Trophoblast cell (in vitro differentiated cells and primary cell): ENCODE data around the gene ALG9.

Experiments
- DNase-seq, 2 donors: peaks; one replicate each; pipeline ENCODE4 v3.0.0-alpha.2; 2016
- H2AFZ ChIP-seq: 2 replicates; pipeline ENCODE4 v1.6.1; 2013; ENCODE audit warnings: low read length, moderate library complexity, mild to moderate bottlenecking; ENCODE audit not compliant: insufficient read depth, poor library complexity
- H2AK5ac ChIP-seq: 2 replicates; pipeline ENCODE4 v1.6.1; 2013; ENCODE audit warnings: mild to moderate bottlenecking, low read length
- H2BK120ac ChIP-seq: 2 replicates; pipeline ENCODE4 v1.6.1; 2013; ENCODE audit warnings: low read length, mild to moderate bottlenecking, moderate library complexity; ENCODE audit not compliant: insufficient read depth, poor library complexity
- H2BK12ac ChIP-seq: 2 replicates; pipeline ENCODE4 v1.6.1; 2013; ENCODE audit warnings: mild to moderate bottlenecking, low read length, moderate library complexity
- H2BK5ac ChIP-seq: 2 replicates; pipeline ENCODE4 v1.6.1; 2013; ENCODE audit warnings: low read length, low read depth, moderate library complexity, mild to moderate bottlenecking; ENCODE audit not compliant: poor library complexity
- H3K14ac ChIP-seq: 2 replicates; pipeline ENCODE4 v1.6.1; 2013; ENCODE audit warnings: mild to moderate bottlenecking, low read length
- H3K18ac ChIP-seq: 2 replicates; pipeline ENCODE4 v1.6.1; 2013; ENCODE audit warnings: mild to moderate bottlenecking, low read length
- H3K23ac ChIP-seq: 2 replicates; pipeline ENCODE4 v1.6.1; 2013; ENCODE audit warnings: low read length
- H3K27ac ChIP-seq: 2 replicates; pipeline ENCODE4 v1.5.1; 2013; ENCODE audit warnings: low read depth, mild to moderate bottlenecking, inconsistent platforms, low read length, moderate library complexity
- H3K27me3 ChIP-seq: 2 replicates; pipeline ENCODE4 v1.6.1; 2013; ENCODE audit warnings: inconsistent platforms, mild to moderate bottlenecking, low read length, moderate library complexity; ENCODE audit not compliant: insufficient read depth
- H3K36me3 ChIP-seq, 2 experiments: 1 replicate in 1 of 2; 2 replicates in 1 of 2; pipeline ENCODE4 v1.6.1; 2013; ENCODE audit warnings: low read length in 2 of 2, mild to moderate bottlenecking in 2 of 2, moderate library complexity in 1 of 2; ENCODE audit not compliant: insufficient read depth in 2 of 2, control insufficient read depth in 1 of 2
- H3K4ac ChIP-seq: 2 replicates; pipeline ENCODE4 v1.6.1; 2013; ENCODE audit warnings: low read depth, mild to moderate bottlenecking, low read length, moderate library complexity
- H3K4me1 ChIP-seq, 2 experiments: 1 replicate in 1 of 2; 2 replicates in 1 of 2; pipeline ENCODE4 v1.6.1; 2013; ENCODE audit warnings: low read length in 2 of 2, mild to moderate bottlenecking in 2 of 2, moderate library complexity in 1 of 2; ENCODE audit not compliant: insufficient read depth in 2 of 2, control insufficient read depth in 1 of 2
- H3K4me2 ChIP-seq: 2 replicates; pipeline ENCODE4 v1.6.1; 2013; ENCODE audit warnings: inconsistent platforms, mild to moderate bottlenecking, low read length, moderate library complexity
- H3K4me3 ChIP-seq: 2 replicates; pipeline ENCODE4 v1.5.1; 2013; ENCODE audit warnings: mild to moderate bottlenecking, low read depth, low read length, inconsistent platforms
- H3K79me1 ChIP-seq: one replicate; pipeline ENCODE4 v1.6.1; 2013; ENCODE audit warnings: low read length
- H3K79me2 ChIP-seq: 2 replicates; pipeline ENCODE4 v1.6.1; 2013; ENCODE audit warnings: low read length, mild to moderate bottlenecking; ENCODE audit not compliant: control insufficient read depth, insufficient read depth, poor library complexity
- H3K9ac ChIP-seq: 2 replicates; pipeline ENCODE4 v1.6.1; 2013; ENCODE audit warnings: mild to moderate bottlenecking, low read length
- H3K9me3 ChIP-seq: 2 replicates; pipeline ENCODE4 v1.6.1; 2013; ENCODE audit warnings: low read depth, mild to moderate bottlenecking, control low read depth, inconsistent platforms, low read length; ENCODE audit not compliant: insufficient read depth
- H4K12ac ChIP-seq: 2 replicates; pipeline ENCODE4 v1.6.1; 2013; ENCODE audit warnings: low read depth, mild to moderate bottlenecking, low read length, moderate library complexity
- H4K8ac ChIP-seq: 2 replicates; pipeline ENCODE4 v1.6.1; 2013; ENCODE audit warnings: low read depth, mild to moderate bottlenecking, low read length, moderate library complexity
- H4K91ac ChIP-seq: one replicate; pipeline ENCODE4 v1.6.1; 2013; ENCODE audit warnings: low read depth, mild to moderate bottlenecking, low read length, moderate library complexity
- WGBS: extraction: QIAGEN DNeasy Blood & Tissue Kit; methylation state at CpG from one replicate; pipeline ENCODE4 v1.1.7; 2013; ENCODE audit warnings: missing lambda C conversion rate; ENCODE audit not compliant: insufficient read length, insufficient coverage; ENCODE audit errors: extremely low coverage; 5-methylcytosine and 5-hydroxymethylcytosine counted together

ALG9 gene

DNA sequence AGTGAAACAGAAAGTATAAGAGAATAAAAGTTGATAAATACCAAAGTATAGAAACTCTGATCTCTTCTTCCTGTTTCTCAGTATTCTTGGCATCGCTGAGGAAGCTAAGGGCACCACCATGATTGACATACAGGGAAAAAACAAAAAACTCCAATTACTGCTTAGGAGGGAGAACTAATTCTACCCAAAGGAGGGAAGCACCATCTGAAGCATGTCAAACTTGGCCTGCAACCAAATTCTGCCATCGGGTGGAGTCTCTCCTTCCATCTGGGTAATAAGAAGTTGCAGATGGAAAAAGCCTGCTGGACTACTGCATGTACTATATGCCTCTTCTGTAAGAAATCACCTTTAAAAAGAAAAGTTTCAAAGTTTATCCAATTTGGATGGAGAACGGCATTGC lies 74.7 kb downstream of the ALG9 start:
- peak; percentile 21 to 72 for DNase-seq
- Histone ChIP-seq H3K14ac (no peak overlapping the region), H2AK5ac (no peak overlapping the region), H3K27me3 (no peaks in the 10 kb centered on the region), H3K36me3 (peaks cover 1% of the 10 kb centered on the region in 2 experiments), H3K4ac (no peak overlapping the region), H3K9ac (no peak overlapping the region), H3K4me3 (no peak overlapping the region), H3K4me2 (no peak overlapping the region), H2AFZ (no peak overlapping the region), H3K9me3 (no peaks in the 10 kb centered on the region), H2BK5ac (no peak overlapping the region), H3K27ac (no peak overlapping the region), H3K18ac (no peak overlapping the region), H2BK12ac (no peak overlapping the region), H4K12ac (no peak overlapping the region), H2BK120ac (no peak overlapping the region), H4K8ac (no peak overlapping the region), H3K79me1 (no peaks in the 10 kb centered on the region), H4K91ac (no peak overlapping the region), H3K23ac (no peak overlapping the region), H3K79me2 (no peaks in the 10 kb centered on the region), H3K4me1 (no peaks in the 10 kb centered on the region)
- WGBS = no CpG with 5 or more reads among the region's 3 CpGs

DNA sequence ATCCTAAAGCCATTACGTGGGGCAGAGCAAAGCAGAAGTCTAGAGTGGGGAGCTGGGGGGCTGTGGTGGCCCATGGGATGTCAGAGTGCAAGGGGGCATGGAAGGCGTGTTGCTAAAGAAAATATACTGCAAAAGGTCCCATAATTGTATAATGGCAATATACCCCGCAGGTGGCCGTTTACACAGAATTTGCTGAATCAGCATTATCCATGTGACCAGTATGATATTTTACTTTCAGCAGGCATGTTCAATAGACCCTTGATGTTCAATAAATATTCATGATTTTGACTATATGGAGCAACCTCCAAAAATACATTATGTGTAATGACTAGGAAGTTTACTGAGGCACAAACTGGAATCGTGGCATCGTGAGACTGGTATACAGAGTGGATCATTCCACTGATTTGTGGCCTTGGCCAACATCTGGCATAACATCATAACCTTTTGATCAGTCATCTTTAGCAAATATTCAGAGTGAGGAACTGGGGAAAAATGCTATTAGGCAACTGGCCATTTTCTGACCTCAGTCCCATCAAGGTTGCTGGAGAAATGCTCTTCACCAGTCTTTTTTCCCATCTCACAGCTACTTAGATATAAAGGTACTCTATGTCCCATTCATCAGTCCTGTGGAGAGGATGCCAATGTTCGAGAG lies 75.9 kb downstream of the ALG9 start:
- H4K91ac ChIP-seq = no peak overlapping the region

DNA sequence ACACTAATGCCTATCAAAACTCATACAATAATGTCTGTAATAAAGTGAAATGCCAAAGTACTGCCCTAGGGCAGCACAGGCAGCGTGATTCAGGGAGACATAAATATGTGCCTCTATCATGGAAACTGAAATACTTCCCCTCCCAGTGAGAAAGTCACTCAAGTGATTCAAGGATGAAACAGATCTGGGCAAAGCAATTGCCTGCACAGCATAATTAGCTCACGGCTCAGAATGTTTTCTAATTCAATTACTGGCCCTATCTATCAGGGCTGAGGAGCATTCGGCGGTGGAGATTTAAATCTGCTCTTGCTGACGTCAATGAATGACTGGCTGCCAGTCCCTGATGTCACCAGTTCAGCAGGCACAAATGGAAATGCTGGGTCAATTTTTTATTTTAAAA lies 77.5 kb downstream of the ALG9 start:
- Histone ChIP-seq H3K18ac (no peak overlapping the region), H3K4me3 (no peak overlapping the region), H3K36me3 (peaks cover 1% of the 10 kb centered on the region in 2 experiments), H3K27me3 (no peaks in the 10 kb centered on the region), H3K4ac (no peak overlapping the region), H3K4me2 (no peak overlapping the region), H3K4me1 (no peaks in the 10 kb centered on the region), H3K9ac (no peak overlapping the region), H4K8ac (no peak overlapping the region), H4K12ac (no peak overlapping the region), H3K79me1 (no peaks in the 10 kb centered on the region), H3K9me3 (no peaks in the 10 kb centered on the region), H3K23ac (no peak overlapping the region), H2BK12ac (no peak overlapping the region), H2AK5ac (no peak overlapping the region), H2BK5ac (no peak overlapping the region), H2AFZ (no peak overlapping the region), H3K27ac (no peak overlapping the region), H3K79me2 (no peaks in the 10 kb centered on the region), H2BK120ac (no peak overlapping the region), H3K14ac (no peak overlapping the region), H4K91ac (no peak overlapping the region)
- no CpG with 5 or more reads among the region's 5 CpGs for WGBS
- DNase-seq = peak; percentile 87 to 95

More for the DNA sequence above, 75.9 kb downstream of the ALG9 start:
- no peak overlapping the region for H2BK5ac ChIP-seq
- no peaks in the 10 kb centered on the region for H3K79me2 ChIP-seq
- DNase-seq = peak; percentile 79 to 93
- no peak overlapping the region for H2AK5ac ChIP-seq
- H3K27ac ChIP-seq = no peak overlapping the region
- no peak overlapping the region for H4K12ac ChIP-seq
- no peak overlapping the region for H3K4me3 ChIP-seq
- no peaks in the 10 kb centered on the region for H3K4me1 ChIP-seq
- H3K18ac ChIP-seq = no peak overlapping the region
- no peaks in the 10 kb centered on the region for H3K9me3 ChIP-seq
- no peak overlapping the region for H3K23ac ChIP-seq
- no CpG with 5 or more reads among the region's 7 CpGs for WGBS
- H4K8ac ChIP-seq = no peak overlapping the region
- H3K27me3 ChIP-seq = no peaks in the 10 kb centered on the region
- H3K79me1 ChIP-seq = no peaks in the 10 kb centered on the region
- H2BK12ac ChIP-seq = no peak overlapping the region
- no peak overlapping the region for H3K4me2 ChIP-seq
- H3K36me3 ChIP-seq = peaks cover 1% of the 10 kb centered on the region in 2 experiments
- H3K4ac ChIP-seq = no peak overlapping the region
- H3K14ac ChIP-seq = no peak overlapping the region
- H2AFZ ChIP-seq = no peak overlapping the region
- H2BK120ac ChIP-seq = no peak overlapping the region
- no peak overlapping the region for H3K9ac ChIP-seq

DNA sequence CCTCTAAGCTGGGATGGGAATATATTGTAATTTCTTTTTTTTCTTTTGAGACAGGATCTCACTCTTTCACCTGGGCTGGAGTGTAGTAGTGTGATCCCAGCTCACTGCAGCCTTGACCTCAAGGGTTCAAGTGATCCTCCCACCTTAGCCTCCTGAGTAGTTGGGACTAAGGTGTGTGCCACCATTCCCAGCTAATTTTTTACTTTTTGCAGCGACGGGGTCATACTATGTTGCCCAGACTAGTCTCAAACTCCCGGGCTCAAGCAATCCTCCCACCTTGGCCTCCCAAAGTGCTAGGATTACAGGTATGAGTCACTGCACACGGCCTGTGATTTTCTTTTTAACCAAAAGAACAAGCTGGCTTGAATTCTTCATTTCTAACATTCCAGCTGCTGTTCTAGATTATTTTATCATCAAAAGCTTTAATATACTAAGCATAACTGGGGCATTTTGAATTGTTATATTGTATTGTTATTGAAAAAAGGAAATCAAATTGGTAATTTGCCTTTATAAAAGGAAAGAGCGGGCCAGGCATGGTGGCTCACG lies 78.4 kb downstream of the ALG9 start:
- no peaks in the 10 kb centered on the region for H3K79me2 ChIP-seq
- no CpG with 5 or more reads among the region's 6 CpGs for WGBS
- no peak overlapping the region for H4K91ac ChIP-seq

More for the DNA sequence above, 78.4 kb downstream of the ALG9 start:
- no peaks in the 10 kb centered on the region for H3K4me1 ChIP-seq
- H2AK5ac ChIP-seq = no peak overlapping the region
- no peak overlapping the region for H2AFZ ChIP-seq
- no peak overlapping the region for H2BK120ac ChIP-seq
- no peak overlapping the region for H4K12ac ChIP-seq
- peaks cover 0 to 1% of the 10 kb centered on the region in 2 experiments for H3K36me3 ChIP-seq
- no peak overlapping the region for H3K4ac ChIP-seq
- H3K23ac ChIP-seq = no peak overlapping the region
- H3K18ac ChIP-seq = no peak overlapping the region
- no peak overlapping the region for H3K9ac ChIP-seq
- peak in 1 of 2 donors; percentile 62 for DNase-seq
- H3K27ac ChIP-seq = no peak overlapping the region
- H3K27me3 ChIP-seq = no peaks in the 10 kb centered on the region
- no peak overlapping the region for H2BK5ac ChIP-seq
- H2BK12ac ChIP-seq = no peak overlapping the region
- H3K4me3 ChIP-seq = no peak overlapping the region
- H3K9me3 ChIP-seq = no peaks in the 10 kb centered on the region
- no peak overlapping the region for H3K14ac ChIP-seq
- no peaks in the 10 kb centered on the region for H3K79me1 ChIP-seq
- H3K4me2 ChIP-seq = no peak overlapping the region
- no peak overlapping the region for H4K8ac ChIP-seq
